ENCODE data around the gene GALNT10. TPM values are rescaled to one million over a fixed set of nuclear protein-coding genes. Genes with fewer than 3 reads are reported as not detected.

The GALNT10 gene
- total and polyA plus RNA-seq, 2 experiments from 2014 or later = 3.2 to 12.9 TPM

- TF ChIP-seq CTCF (conservative IDR thresholded peaks at IDR 0.05; ENCODE audit: low read depth in 2 of 2) = no peak
- TF ChIP-seq ZNF331 (CRISPR knock-in tag; IDR thresholded peaks at IDR 0.05; ENCODE audit: low read depth) = no peak
- no peak for TF ChIP-seq ZNF114 (CRISPR knock-in tag; IDR thresholded peaks at IDR 0.05)
- TF ChIP-seq, protein P1, sequence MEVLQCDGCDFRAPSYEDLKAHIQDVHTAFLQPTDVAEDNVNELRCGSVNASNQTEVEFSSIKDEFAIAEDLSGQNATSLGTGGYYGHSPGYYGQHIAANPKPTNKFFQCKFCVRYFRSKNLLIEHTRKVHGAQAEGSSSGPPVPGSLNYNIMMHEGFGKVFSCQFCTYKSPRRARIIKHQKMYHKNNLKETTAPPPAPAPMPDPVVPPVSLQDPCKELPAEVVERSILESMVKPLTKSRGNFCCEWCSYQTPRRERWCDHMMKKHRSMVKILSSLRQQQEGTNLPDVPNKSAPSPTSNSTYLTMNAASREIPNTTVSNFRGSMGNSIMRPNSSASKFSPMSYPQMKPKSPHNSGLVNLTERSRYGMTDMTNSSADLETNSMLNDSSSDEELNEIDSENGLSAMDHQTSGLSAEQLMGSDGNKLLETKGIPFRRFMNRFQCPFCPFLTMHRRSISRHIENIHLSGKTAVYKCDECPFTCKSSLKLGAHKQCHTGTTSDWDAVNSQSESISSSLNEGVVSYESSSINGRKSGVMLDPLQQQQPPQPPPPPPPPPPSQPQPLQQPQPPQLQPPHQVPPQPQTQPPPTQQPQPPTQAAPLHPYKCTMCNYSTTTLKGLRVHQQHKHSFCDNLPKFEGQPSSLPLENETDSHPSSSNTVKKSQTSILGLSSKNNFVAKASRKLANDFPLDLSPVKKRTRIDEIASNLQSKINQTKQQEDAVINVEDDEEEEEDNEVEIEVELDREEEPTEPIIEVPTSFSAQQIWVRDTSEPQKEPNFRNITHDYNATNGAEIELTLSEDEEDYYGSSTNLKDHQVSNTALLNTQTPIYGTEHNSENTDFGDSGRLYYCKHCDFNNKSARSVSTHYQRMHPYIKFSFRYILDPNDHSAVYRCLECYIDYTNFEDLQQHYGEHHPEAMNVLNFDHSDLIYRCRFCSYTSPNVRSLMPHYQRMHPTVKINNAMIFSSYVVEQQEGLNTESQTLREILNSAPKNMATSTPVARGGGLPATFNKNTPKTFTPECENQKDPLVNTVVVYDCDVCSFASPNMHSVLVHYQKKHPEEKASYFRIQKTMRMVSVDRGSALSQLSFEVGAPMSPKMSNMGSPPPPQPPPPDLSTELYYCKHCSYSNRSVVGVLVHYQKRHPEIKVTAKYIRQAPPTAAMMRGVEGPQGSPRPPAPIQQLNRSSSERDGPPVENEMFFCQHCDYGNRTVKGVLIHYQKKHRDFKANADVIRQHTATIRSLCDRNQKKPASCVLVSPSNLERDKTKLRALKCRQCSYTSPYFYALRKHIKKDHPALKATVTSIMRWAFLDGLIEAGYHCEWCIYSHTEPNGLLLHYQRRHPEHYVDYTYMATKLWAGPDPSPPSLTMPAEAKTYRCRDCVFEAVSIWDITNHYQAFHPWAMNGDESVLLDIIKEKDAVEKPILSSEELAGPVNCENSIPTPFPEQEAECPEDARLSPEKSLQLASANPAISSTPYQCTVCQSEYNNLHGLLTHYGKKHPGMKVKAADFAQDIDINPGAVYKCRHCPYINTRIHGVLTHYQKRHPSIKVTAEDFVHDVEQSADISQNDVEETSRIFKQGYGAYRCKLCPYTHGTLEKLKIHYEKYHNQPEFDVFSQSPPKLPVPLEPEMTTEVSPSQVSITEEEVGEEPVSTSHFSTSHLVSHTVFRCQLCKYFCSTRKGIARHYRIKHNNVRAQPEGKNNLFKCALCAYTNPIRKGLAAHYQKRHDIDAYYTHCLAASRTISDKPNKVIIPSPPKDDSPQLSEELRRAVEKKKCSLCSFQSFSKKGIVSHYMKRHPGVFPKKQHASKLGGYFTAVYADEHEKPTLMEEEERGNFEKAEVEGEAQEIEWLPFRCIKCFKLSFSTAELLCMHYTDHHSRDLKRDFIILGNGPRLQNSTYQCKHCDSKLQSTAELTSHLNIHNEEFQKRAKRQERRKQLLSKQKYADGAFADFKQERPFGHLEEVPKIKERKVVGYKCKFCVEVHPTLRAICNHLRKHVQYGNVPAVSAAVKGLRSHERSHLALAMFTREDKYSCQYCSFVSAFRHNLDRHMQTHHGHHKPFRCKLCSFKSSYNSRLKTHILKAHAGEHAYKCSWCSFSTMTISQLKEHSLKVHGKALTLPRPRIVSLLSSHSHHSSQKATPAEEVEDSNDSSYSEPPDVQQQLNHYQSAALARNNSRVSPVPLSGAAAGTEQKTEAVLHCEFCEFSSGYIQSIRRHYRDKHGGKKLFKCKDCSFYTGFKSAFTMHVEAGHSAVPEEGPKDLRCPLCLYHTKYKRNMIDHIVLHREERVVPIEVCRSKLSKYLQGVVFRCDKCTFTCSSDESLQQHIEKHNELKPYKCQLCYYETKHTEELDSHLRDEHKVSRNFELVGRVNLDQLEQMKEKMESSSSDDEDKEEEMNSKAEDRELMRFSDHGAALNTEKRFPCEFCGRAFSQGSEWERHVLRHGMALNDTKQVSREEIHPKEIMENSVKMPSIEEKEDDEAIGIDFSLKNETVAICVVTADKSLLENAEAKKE (CRISPR knock-in tag; IDR thresholded peaks at IDR 0.05) = no peak
- TF ChIP-seq CREB1 (CRISPR knock-in tag; IDR thresholded peaks at IDR 0.05; ENCODE audit: low read depth) = no peak
Observed at GRCh38 chr5:154396128-154396527, 205.6 kb downstream of the GALNT10 start (continued).

- H3K9me3 Mint-ChIP-seq = no peaks in the 10 kb centered on the region
- H3K4me3 Mint-ChIP-seq = no peak overlapping the region
- H3K79me2 ChIP-seq (replicated peaks; ENCODE audit: insufficient read depth) = no peaks in the 10 kb centered on the region
- ATAC-seq = no peak
- H3K27ac Mint-ChIP-seq = no peak overlapping the region
- 0 out of 3 replicates have a peak, but pooled peaks cover 5% of the 10 kb centered on the region for H3K36me3 Mint-ChIP-seq (ENCODE audit: low read depth)
- no peak overlapping the region for H3K4me2 ChIP-seq
- no peaks in the 10 kb centered on the region for H3K27me3 ChIP-seq (ENCODE audit: insufficient read depth)
- H3F3A ChIP-seq (replicated peaks; ENCODE audit: low read depth) = 0 out of 2 replicates have a peak, but pooled peaks cover 4% of the 10 kb centered on the region
- H2AFZ ChIP-seq = no peak overlapping the region
- DNase-seq (ENCODE audit: low spot score) = no peak
- H3K4me1 Mint-ChIP-seq = peaks cover 14% of the 10 kb centered on the region
- H3K36me3 ChIP-seq (ENCODE audit: insufficient read depth) = no peaks in the 10 kb centered on the region
- no peak overlapping the region for H3K4me3 ChIP-seq
- no peak overlapping the region for H3K27ac ChIP-seq (ENCODE audit: low read depth)
- H3K27me3 Mint-ChIP-seq (ENCODE audit: insufficient read depth, low read depth, poor library complexity) = peaks cover 7% of the 10 kb centered on the region
- H3K4me1 ChIP-seq (ENCODE audit: insufficient read depth) = peaks cover 13% of the 10 kb centered on the region
- H4K20me1 ChIP-seq (replicated peaks; ENCODE audit: insufficient read depth) = no peaks in the 10 kb centered on the region
- H3K9me2 ChIP-seq (ENCODE audit: insufficient read depth) = peaks cover 4% of the 10 kb centered on the region; the same call in 1 of the 2 replicates
- TF ChIP-seq EZH2 (IDR thresholded peaks at IDR 0.05; ENCODE audit: low read depth, unreplicated experiment) (no peak), EZH2phosphoT487 (IDR thresholded peaks at IDR 0.05; ENCODE audit: unreplicated experiment) (no peak), POLR2AphosphoS5 (IDR thresholded peaks at IDR 0.05; ENCODE audit: low read depth) (no peak)
Observed at GRCh38 chr5:154397652-154398406, 207.3 kb downstream of the GALNT10 start.

All from GM23338 (cell line).